H9 (cell line): Measurements from ENCODE around the gene PCBP1. TPM values are rescaled to one million over a fixed set of nuclear protein-coding genes. Genes with fewer than 3 reads are reported as not detected.
A peak's percentile ranks its signal among the peaks of the same experiment; 100 is the strongest.

Source experiments
- DNase-seq: peaks from one replicate; pipeline ENCODE4 v3.0.0-alpha.2; 2017
- H2AFZ ChIP-seq: one replicate; pipeline ENCODE4 v1.6.1; 2013; ENCODE audit warnings: mild to moderate bottlenecking, low read length, control low read depth, moderate library complexity
- H2AK5ac ChIP-seq: 2 replicates; pipeline ENCODE4 v1.6.1; 2013; ENCODE audit warnings: low read length, control low read depth, mixed read lengths; ENCODE audit not compliant: insufficient read length
- H2BK120ac ChIP-seq: one replicate; pipeline ENCODE4 v1.6.1; 2013; ENCODE audit warnings: low read depth, mild to moderate bottlenecking, low read length, control low read depth, inconsistent platforms; ENCODE audit not compliant: poor library complexity, severe bottlenecking
- H2BK12ac ChIP-seq: 2 replicates; pipeline ENCODE4 v1.6.1; 2013; ENCODE audit warnings: low read length, control low read depth, mixed read lengths, low read depth; ENCODE audit not compliant: insufficient read length
- H2BK15ac ChIP-seq: 2 replicates; pipeline ENCODE4 v1.6.1; 2013; ENCODE audit warnings: low read depth, low read length, control low read depth
- H2BK20ac ChIP-seq: one replicate; pipeline ENCODE4 v1.6.1; 2013; ENCODE audit warnings: low read depth, mild to moderate bottlenecking, low read length, control low read depth, inconsistent platforms; ENCODE audit not compliant: poor library complexity, severe bottlenecking
- H2BK5ac ChIP-seq: 2 replicates; pipeline ENCODE4 v1.6.1; 2013; ENCODE audit warnings: low read length, control low read depth, mixed read lengths; ENCODE audit not compliant: insufficient read length
- H3K14ac ChIP-seq: 2 replicates; pipeline ENCODE4 v1.6.1; 2013; ENCODE audit warnings: low read length, control low read depth; ENCODE audit not compliant: insufficient read depth
- H3K18ac ChIP-seq: 2 replicates; pipeline ENCODE4 v1.6.1; 2013; ENCODE audit warnings: low read depth, mild to moderate bottlenecking, mixed read lengths, low read length, control low read depth; ENCODE audit not compliant: insufficient read length
- H3K23ac ChIP-seq: 2 replicates; pipeline ENCODE4 v1.6.1; 2013; ENCODE audit warnings: low read length, control low read depth, mixed read lengths, low read depth; ENCODE audit not compliant: insufficient read length
- H3K23me2 ChIP-seq: 2 replicates; pipeline ENCODE4 v1.6.1; 2013; ENCODE audit warnings: low read depth, mild to moderate bottlenecking, mixed read lengths, low read length, control low read depth; ENCODE audit not compliant: insufficient read length, poor library complexity, severe bottlenecking
- H3K27ac ChIP-seq: 2 replicates; pipeline ENCODE4 v1.5.1; 2013; ENCODE audit warnings: low read length, control low read depth, mixed read lengths, low read depth; ENCODE audit not compliant: insufficient read length
- H3K27me3 ChIP-seq: 2 replicates; pipeline ENCODE4 v1.6.1; 2013; ENCODE audit warnings: low read length, control low read depth, inconsistent platforms; ENCODE audit not compliant: insufficient read depth
- H3K4ac ChIP-seq: 2 replicates; pipeline ENCODE4 v1.6.1; 2013; ENCODE audit warnings: low read depth, mild to moderate bottlenecking, control low read depth, inconsistent platforms, low read length, moderate library complexity
- H3K4me1 ChIP-seq: 2 replicates; pipeline ENCODE4 v1.6.1; 2013; ENCODE audit warnings: low read length, control low read depth, inconsistent platforms; ENCODE audit not compliant: insufficient read depth
- H3K4me2 ChIP-seq: 2 replicates; pipeline ENCODE4 v1.6.1; 2013; ENCODE audit warnings: low read length, control low read depth, mixed read lengths; ENCODE audit not compliant: insufficient read length, insufficient read depth
- H3K56ac ChIP-seq: 2 replicates; pipeline ENCODE4 v1.6.1; 2013; ENCODE audit warnings: low read depth, mild to moderate bottlenecking, mixed read lengths, low read length, control low read depth; ENCODE audit not compliant: insufficient read length
- H3K79me1 ChIP-seq: 2 replicates; pipeline ENCODE4 v1.6.1; 2013; ENCODE audit warnings: low read depth, mild to moderate bottlenecking, moderate library complexity, low read length, control low read depth, inconsistent platforms; ENCODE audit not compliant: insufficient read depth, poor library complexity, severe bottlenecking
- H3K79me2 ChIP-seq: 2 replicates; pipeline ENCODE4 v1.6.1; 2013; ENCODE audit warnings: low read length, control low read depth, inconsistent platforms; ENCODE audit not compliant: insufficient read depth
- H3K9ac ChIP-seq: 2 replicates; pipeline ENCODE4 v1.6.1; 2013; ENCODE audit warnings: low read length, control low read depth, mixed read lengths; ENCODE audit not compliant: insufficient read length; ENCODE audit errors: extremely low read depth
- H3K9me3 ChIP-seq: one replicate; pipeline ENCODE4 v1.6.1; 2013; ENCODE audit warnings: low read depth, low read length, inconsistent platforms; ENCODE audit not compliant: control insufficient read depth
- H3T11ph ChIP-seq: one replicate; pipeline ENCODE4 v1.6.1; 2013; ENCODE audit warnings: mild to moderate bottlenecking, low read length, control low read depth, inconsistent platforms
- H4K20me1 ChIP-seq: one replicate; pipeline ENCODE4 v1.6.1; 2013; ENCODE audit not compliant: control insufficient read depth, insufficient read length, insufficient read depth
- H4K5ac ChIP-seq: 2 replicates; pipeline ENCODE4 v1.6.1; 2013; ENCODE audit warnings: low read depth, mild to moderate bottlenecking, mixed read lengths, low read length, control low read depth; ENCODE audit not compliant: insufficient read length
- H4K8ac ChIP-seq: replicated peaks from 2 replicates; pipeline ENCODE4 v1.6.1; 2013; ENCODE audit warnings: low read length, control low read depth, mixed read lengths, low read depth; ENCODE audit not compliant: insufficient read length
- H4K91ac ChIP-seq: 2 replicates; pipeline ENCODE4 v1.6.1; 2013; ENCODE audit warnings: low read depth, mild to moderate bottlenecking, moderate library complexity, mixed read lengths, low read length, control low read depth; ENCODE audit not compliant: insufficient read length
- H3K27ac Mint-ChIP-seq, 3 experiments: 2 replicates in 2 of 3; 3 replicates in 1 of 3; pipeline ENCODE4 v1.8.0; 2020 to 2021; ENCODE audit warnings: mixed read lengths in 3 of 3, mild to moderate bottlenecking in 1 of 3, moderate library complexity in 1 of 3
- H3K27me3 Mint-ChIP-seq: 2 replicates; pipeline ENCODE4 v1.8.0; 2021; ENCODE audit warnings: low read depth, mild to moderate bottlenecking, moderate library complexity, mixed read lengths
- H3K36me3 Mint-ChIP-seq, 3 experiments: 2 replicates in 2 of 3; 3 replicates in 1 of 3; pipeline ENCODE4 v1.8.0; 2020 to 2021; ENCODE audit warnings: low read depth in 3 of 3, mixed read lengths in 3 of 3; ENCODE audit not compliant: insufficient read depth in 1 of 3
- H3K4me1 Mint-ChIP-seq, 2 experiments: 2 replicates each; pipeline ENCODE4 v1.8.0; 2020; ENCODE audit warnings: mixed read lengths in 2 of 2
- H3K4me3 Mint-ChIP-seq, 2 experiments: 2 replicates in 1 of 2; 3 replicates in 1 of 2; pipeline ENCODE4 v1.8.0; 2020 to 2021; ENCODE audit warnings: mild to moderate bottlenecking in 2 of 2, mixed read lengths in 2 of 2, moderate library complexity in 1 of 2
- H3K9me3 Mint-ChIP-seq, 2 experiments: 2 replicates in 1 of 2; 3 replicates in 1 of 2; pipeline ENCODE4 v1.8.0; 2020; ENCODE audit warnings: mild to moderate bottlenecking in 2 of 2, mixed read lengths in 2 of 2, moderate library complexity in 1 of 2
- CTCF ChIP-seq: fragments of 200-600 bp; sonication (generic); conservative IDR thresholded peaks from 3 replicates; pipeline ENCODE4 v1.8.0; 2021; ENCODE audit warnings: antibody characterized with exemption, mild to moderate bottlenecking
- WGBS: extraction: QIAGEN DNeasy Blood & Tissue Kit; methylation state at CpG from one replicate; pipeline ENCODE4 v1.1.7; 2013; ENCODE audit warnings: missing lambda C conversion rate, low lambda C conversion rate, mixed read lengths; ENCODE audit not compliant: insufficient read length; ENCODE audit errors: extremely low coverage; 5-methylcytosine and 5-hydroxymethylcytosine counted together
- total RNA-seq: library from RNA; stranded (reverse); gene quantifications from 2 replicates; pipeline ENCODE4 v1.2.1, GENCODE V29; 2021

Gene PCBP1
- total RNA-seq, 1 experiment from 2014 or later: 457 TPM

- Histone ChIP-seq H2AK5ac (no peak overlapping the region), H4K20me1 (no peaks in the 10 kb centered on the region), H2BK20ac (no peak overlapping the region), H2BK15ac (no peak overlapping the region), H3K18ac (no peak overlapping the region), H4K5ac (no peak overlapping the region), H2BK12ac (no peak overlapping the region), H3T11ph (no peak overlapping the region), H3K4ac (no peak overlapping the region), H2BK120ac (no peak overlapping the region), H3K27ac (no peak overlapping the region), H3K9ac (no peak overlapping the region), H3K23ac (no peak overlapping the region), H2BK5ac (no peak overlapping the region), H3K79me2 (no peaks in the 10 kb centered on the region), H3K27me3 (no peaks in the 10 kb centered on the region), H3K9me3 (no peaks in the 10 kb centered on the region), H3K4me1 (peaks cover 7% of the 10 kb centered on the region), H3K23me2 (no peaks in the 10 kb centered on the region), H3K14ac (0 out of 2 replicates have a peak overlapping the region, but pooled peaks have one; percentile 6), H4K8ac (no peak overlapping the region), H3K79me1 (no peaks in the 10 kb centered on the region), H3K56ac (no peak overlapping the region), H3K4me2 (no peak overlapping the region), H4K91ac (no peak overlapping the region), H2AFZ (no peak overlapping the region)
- no peak for DNase-seq
- WGBS: no CpG with 5 or more reads among the region's 8 CpGs
- Mint-ChIP-seq H3K4me3 (no peak overlapping the region), H3K36me3 (no peaks in the 10 kb centered on the region; a peak in 2 of 7 replicates), H3K4me1 (peaks cover 37 to 42% of the 10 kb centered on the region in 2 experiments), H3K27me3 (no peaks in the 10 kb centered on the region), H3K27ac (peak overlapping the region in 1 of 3 experiments; percentile 51; a peak in 1 of 7 replicates), H3K9me3 (no peaks in the 10 kb centered on the region)
- TF ChIP-seq CTCF: no peak
These were observed 28.6 kb downstream of the PCBP1 start for GRCh38 chr2:70115646-70116442.
